Coronary artery (tissue), 2 donors: ENCODE measurements around the gene LIMS1.
A peak's percentile ranks its signal among the peaks of the same experiment; 100 is the strongest.
"Not testable (repeated sequence)": the region's sequence is repeated elsewhere in the genome, so short reads cannot be mapped to it uniquely, and the experiment has no call there.

Source experiments
- DNase-seq: peaks from one replicate; pipeline ENCODE4 v3.0.0-alpha.2; 2017; ENCODE audit warnings: low spot score
- H3K27ac ChIP-seq, 2 donors: fragments of 200-600 bp; sonication (generic); one replicate each; pipeline ENCODE4 v1.5.1; 2016 to 2019
- H3K4me3 ChIP-seq: fragments of 200-600 bp; sonication (generic); 2 replicates; pipeline ENCODE4 v1.5.1; 2016; ENCODE audit warnings: mild to moderate bottlenecking, moderate library complexity
- CTCF ChIP-seq: fragments of 200-600 bp; sonication (generic); IDR thresholded peaks from one replicate; pipeline ENCODE4 v1.5.1; 2019; ENCODE audit warnings: antibody characterized with exemption

Gene LIMS1

GRCh38 chr2:108533832-108534583 is at the start of gene LIMS1:
Gene LIMS1 (plus strand): TSS chr2:108534470. CDS start chr2:108534563, 93 bp downstream.
- H3K4me3 ChIP-seq, result peak within 1 kb of the TSS; percentile 91
- DNase-seq, result peak; percentile 92
- TF ChIP-seq CTCF, result no peak
- H3K27ac ChIP-seq, result peak within 1 kb of the TSS; percentile 88 to 97

GRCh38 chr2:108485253-108485652 is 49.0 kb upstream of the LIMS1 start:
- Histone ChIP-seq H3K27ac (no peak overlapping the region), H3K4me3 (no peak overlapping the region)
- no peak for TF ChIP-seq CTCF
- DNase-seq, result no peak

- TF ChIP-seq CTCF, result no peak
- Histone ChIP-seq H3K4me3 (no peak overlapping the region), H3K27ac (no peak overlapping the region)
- no peak for DNase-seq
Observed at GRCh38 chr2:108490506-108491122, 43.7 kb upstream of the LIMS1 start.

GRCh38 chr2:108491848-108492247 is 42.4 kb upstream of the LIMS1 start:
- Histone ChIP-seq H3K27ac (no peak overlapping the region), H3K4me3 (no peak overlapping the region)
- no peak for DNase-seq
- no peak for TF ChIP-seq CTCF

GRCh38 chr2:108492364-108492763 is 41.9 kb upstream of the LIMS1 start:
- Histone ChIP-seq H3K27ac (no peak overlapping the region), H3K4me3 (no peak overlapping the region)
- no peak for TF ChIP-seq CTCF
- no peak for DNase-seq

- not testable (repeated sequence) for H3K4me3 ChIP-seq, DNase-seq, H3K27ac ChIP-seq
Observed at GRCh38 chr2:108496167-108496566, 38.1 kb upstream of the LIMS1 start.

- H3K27ac ChIP-seq, H3K4me3 ChIP-seq, DNase-seq: not testable (repeated sequence)
Observed at GRCh38 chr2:108507620-108508019, 26.6 kb upstream of the LIMS1 start.

GRCh38 chr2:108512431-108512830 is 21.8 kb upstream of the LIMS1 start:
- not testable (repeated sequence) for H3K4me3 ChIP-seq, DNase-seq, H3K27ac ChIP-seq

GRCh38 chr2:108514478-108514877 is 19.8 kb upstream of the LIMS1 start:
- H3K4me3 ChIP-seq, DNase-seq: not testable (repeated sequence)

GRCh38 chr2:108524688-108525087 is 9.6 kb upstream of the LIMS1 start:
- H3K27ac ChIP-seq, H3K4me3 ChIP-seq, DNase-seq: not testable (repeated sequence)

More at GRCh38 chr2:108514478-108514877, 19.8 kb upstream of the LIMS1 start:
- H3K27ac ChIP-seq, result not testable (repeated sequence)

GRCh38 chr2:108525258-108525657 is 9.0 kb upstream of the LIMS1 start:
- not testable (repeated sequence) for H3K27ac ChIP-seq, DNase-seq, H3K4me3 ChIP-seq
